IMR-90 (cell line): ENCODE results near the gene SARNP. TPM values are rescaled to one million over a fixed set of nuclear protein-coding genes. Genes with fewer than 3 reads are reported as not detected.

Experiments used
- CTCF ChIP-seq: conservative IDR thresholded peaks from 2 replicates; pipeline ENCODE4 v1.5.1; 2012; ENCODE audit warnings: mild to moderate bottlenecking, low read depth, low read length, improper control_type of control experiment
- polyA plus RNA-seq, 3 experiments: library from polyadenylated mRNA; depleted of rRNA; stranded (reverse); fragments of >200 nt; gene quantifications; 2 replicates each; pipeline ENCODE4 v1.2.3, GENCODE V29; 2012; ENCODE audit warnings: low replicate concordance in 1 of 3
- total RNA-seq: library from RNA; depleted of rRNA; stranded (reverse); fragments of >200 nt; gene quantifications from 2 replicates; pipeline ENCODE4 v1.2.3, GENCODE V29; 2012

Gene SARNP
- total and polyA plus RNA-seq, 2 of the 4 experiments (the other 2 are of a cell fraction) = 46.8 to 103 TPM

- no peak for TF ChIP-seq CTCF
These were observed 88.3 kb downstream of the SARNP start, which contains the start of gene CD63 (continued) for GRCh38 chr12:55728939-55729818.
